ENCODE results near the gene POGK.

The POGK gene

DNA sequence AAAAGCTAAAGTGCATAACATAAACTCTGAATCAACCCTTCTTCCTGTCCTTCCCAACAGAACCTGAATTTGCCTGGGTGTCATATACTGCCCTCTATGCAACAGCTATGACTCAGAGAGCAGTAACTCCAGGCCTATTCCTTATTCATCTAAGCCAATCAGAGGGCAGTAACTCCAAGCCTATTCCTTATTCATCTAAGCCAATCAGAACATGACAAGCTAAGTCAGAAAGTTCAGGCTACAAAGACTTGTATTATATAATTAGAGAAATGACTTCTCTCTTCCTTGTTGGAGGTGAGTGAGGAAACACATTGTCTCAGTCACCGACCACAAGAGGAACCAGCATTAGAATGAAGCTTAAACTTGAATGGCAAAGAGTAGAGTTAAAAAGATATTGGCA, 63.0 kb downstream of the POGK start:
- no peak for DNase-seq (ENCODE audit: low read depth in 2 of 2)

DNA sequence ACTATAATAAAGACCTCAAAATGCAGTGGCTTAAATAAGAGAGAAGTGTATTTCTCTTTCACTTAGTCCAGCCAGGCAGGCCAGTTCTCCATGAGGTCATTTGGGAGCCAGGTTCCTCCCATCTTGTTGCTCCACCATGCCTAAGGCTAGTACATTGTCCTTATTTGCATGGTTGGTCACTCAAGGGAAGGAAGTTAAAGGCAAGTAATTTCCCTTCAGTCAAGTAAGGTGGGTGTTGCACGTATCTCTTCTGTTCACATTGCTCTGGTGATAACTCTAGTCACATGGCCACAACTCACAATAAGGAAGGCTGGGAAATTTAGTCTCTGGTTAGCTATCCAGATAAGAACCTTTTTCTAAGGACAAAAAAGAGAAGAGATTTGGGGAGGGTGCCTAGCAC, 64.0 kb downstream of the POGK start:
- DNase-seq (ENCODE audit: low read depth in 2 of 2): no peak

DNA sequence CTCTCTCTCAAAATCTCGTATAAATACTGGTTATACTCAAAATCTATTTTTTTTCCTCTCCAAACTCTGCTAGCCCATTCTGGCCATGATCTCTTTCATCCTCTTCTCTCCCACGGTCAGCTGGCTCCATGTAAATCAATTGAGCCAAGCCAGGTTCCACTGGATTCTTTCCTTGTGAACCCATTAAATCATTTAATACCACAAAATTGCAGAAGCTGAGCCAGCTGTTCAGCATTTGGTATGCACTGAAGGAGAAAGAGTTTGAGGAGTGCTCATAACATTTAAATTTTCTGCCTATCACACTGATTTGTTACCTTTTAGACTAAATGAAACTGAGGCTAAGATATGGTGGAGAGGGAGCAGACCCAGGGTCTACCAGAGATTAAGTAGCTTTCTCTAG, 65.9 kb downstream of the POGK start:
- no peak for DNase-seq (ENCODE audit: low read depth in 2 of 2)

DNA sequence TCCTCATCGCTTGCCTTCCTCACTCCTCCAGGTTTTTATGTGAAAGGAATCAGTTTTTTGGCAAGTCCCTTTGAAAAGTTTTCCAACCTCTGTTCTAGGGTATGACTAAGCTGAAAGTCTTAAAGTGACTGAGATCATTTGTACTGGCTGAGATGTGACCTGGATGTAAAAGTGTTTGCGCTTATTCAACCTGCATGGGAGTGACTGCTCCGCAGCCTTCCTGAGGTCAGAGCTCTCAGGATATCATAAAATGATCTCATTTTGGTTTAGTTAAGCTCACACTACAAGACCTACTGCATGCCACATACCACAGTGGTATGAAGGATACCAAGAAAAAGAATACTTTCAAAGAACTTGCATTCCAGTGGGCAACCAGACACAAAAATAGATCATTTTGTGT, 66.6 kb downstream of the POGK start:
- no peak for DNase-seq (ENCODE audit: low read depth in 2 of 2)
